Fibroblast of the aortic adventitia (primary cell): Measurements from ENCODE around the gene AOPEP. TPM values are rescaled to one million over a fixed set of nuclear protein-coding genes. Genes with fewer than 3 reads are reported as not detected.

Experiments
- DNase-seq: peaks from one replicate; pipeline ENCODE4 v3.0.0-alpha.2; 2010; ENCODE audit warnings: low read depth
- H3K4me3 ChIP-seq: 2 replicates; pipeline ENCODE4 v1.5.1; 2011; ENCODE audit warnings: low read depth, mild to moderate bottlenecking, control low read depth, low read length, moderate library complexity
- total RNA-seq: library from RNA; depleted of rRNA; stranded (reverse); fragments of >200 nt; gene quantifications from 2 replicates; pipeline ENCODE4 v1.2.3, GENCODE V29; 2012; ENCODE audit warnings: low replicate concordance
- TF ChIP-seq, protein P1 (sequence below): IDR thresholded peaks from 2 replicates; pipeline ENCODE4 v1.5.1; 2011; ENCODE audit warnings: mild to moderate bottlenecking, low read length, control low read depth, inconsistent platforms; ENCODE audit not compliant: insufficient read depth

The AOPEP gene
- total RNA-seq, 1 donor: 39.7 TPM

DNA sequence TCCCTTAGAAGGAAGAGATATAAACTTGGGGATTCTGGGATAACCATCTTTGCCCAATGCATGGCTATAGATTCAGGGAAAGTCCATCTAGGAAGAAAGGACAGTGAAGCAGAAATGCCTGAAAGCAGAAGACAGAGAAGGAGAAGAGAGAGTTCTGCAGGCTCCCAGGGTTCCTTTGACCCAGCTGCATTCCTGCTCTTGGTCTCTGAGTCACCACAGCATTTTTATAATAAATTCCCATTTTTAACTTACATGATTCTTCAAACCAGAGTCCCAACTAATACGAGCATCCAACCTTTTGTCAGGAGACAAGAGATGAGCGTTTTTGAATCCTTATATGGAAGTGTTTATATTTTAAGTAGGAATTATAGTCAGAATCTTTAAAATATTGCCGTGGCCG lies 12.0 kb upstream of the AOPEP start:
- no peak overlapping the region for H3K4me3 ChIP-seq
- TF ChIP-seq, protein P1, sequence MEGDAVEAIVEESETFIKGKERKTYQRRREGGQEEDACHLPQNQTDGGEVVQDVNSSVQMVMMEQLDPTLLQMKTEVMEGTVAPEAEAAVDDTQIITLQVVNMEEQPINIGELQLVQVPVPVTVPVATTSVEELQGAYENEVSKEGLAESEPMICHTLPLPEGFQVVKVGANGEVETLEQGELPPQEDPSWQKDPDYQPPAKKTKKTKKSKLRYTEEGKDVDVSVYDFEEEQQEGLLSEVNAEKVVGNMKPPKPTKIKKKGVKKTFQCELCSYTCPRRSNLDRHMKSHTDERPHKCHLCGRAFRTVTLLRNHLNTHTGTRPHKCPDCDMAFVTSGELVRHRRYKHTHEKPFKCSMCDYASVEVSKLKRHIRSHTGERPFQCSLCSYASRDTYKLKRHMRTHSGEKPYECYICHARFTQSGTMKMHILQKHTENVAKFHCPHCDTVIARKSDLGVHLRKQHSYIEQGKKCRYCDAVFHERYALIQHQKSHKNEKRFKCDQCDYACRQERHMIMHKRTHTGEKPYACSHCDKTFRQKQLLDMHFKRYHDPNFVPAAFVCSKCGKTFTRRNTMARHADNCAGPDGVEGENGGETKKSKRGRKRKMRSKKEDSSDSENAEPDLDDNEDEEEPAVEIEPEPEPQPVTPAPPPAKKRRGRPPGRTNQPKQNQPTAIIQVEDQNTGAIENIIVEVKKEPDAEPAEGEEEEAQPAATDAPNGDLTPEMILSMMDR: no peak
- DNase-seq: no peak

DNA sequence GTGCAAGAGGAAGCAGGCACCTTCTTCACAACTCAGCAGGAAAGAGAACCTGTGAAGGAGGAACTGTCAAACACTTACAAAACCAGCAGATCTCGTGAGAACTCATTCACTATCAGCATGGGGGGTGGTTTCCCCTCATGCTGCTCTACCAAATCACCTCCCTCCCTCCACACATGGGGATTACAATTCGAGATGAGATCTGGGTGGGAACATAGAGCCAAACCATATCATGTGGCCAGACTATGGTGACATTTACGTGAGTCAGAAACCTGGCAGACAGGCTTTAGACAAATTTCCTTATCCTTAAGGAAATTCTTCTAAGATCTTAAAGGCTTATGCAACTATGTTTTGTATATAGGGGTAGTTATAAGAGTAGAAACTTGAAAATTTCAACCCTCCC lies 8.7 kb upstream of the AOPEP start:
- peak; percentile 85 for DNase-seq
- TF ChIP-seq, protein P1: no peak
- H3K4me3 ChIP-seq: no peak overlapping the region

GRCh38 chr9:94718936-94719335 lies 7.6 kb upstream of the AOPEP start:
- TF ChIP-seq, protein P1: no peak
- no peak for DNase-seq
- no peak overlapping the region for H3K4me3 ChIP-seq

DNA sequence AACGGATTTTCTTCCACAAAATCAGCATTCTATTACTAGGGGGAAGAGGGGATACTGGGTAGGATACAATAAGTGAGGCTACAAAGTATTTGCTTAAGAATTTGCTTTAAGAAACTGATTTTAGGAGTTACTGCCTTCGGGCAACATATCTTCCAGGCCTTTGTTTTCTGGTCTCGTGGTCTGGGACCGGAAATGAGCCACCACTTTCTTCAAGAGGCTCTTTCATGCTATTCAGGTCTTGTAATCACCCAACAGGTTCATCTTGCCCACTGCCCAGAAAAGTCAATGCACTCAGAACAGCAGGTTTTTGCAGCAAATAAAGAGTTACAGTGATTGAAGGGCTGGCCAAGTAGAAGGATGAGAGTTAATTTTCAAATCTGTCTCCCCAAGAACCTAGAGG lies 6.6 kb upstream of the AOPEP start:
- H3K4me3 ChIP-seq: no peak overlapping the region
- DNase-seq: no peak
- TF ChIP-seq, protein P1: no peak

DNA sequence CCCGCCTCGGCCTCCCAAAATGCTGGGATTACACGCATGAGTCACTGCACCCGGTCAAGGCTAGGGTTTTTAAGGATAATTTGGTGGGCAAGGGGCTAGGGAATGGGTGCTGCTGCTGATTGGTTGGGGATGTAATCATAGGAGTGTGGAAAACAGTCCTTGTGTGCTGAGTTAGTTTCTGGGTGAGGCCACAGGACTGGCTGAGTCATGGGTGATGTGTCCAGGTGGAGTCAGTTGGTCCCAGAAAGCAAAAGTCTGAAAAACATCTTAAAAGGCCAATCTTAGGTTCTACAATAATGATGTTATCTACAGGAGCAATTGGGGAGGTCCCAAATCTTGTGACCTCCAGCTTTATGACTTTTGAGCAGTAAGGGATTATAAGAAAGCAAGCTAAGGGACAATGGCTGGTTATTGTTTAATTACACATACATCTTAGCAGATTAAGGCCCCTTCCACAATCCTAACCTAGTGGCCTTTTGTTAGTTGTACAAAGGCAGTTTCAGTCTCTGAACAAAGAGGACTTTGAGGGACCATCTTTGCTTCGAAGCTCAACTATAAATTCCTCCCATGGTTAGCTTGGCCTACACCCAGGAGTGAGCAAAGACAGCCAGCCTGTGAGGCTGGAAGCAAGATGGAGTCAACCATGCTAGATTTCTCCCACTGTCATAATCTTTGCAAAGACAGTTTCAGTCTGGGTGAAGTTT lies 5.5 kb upstream of the AOPEP start:
- H3K4me3 ChIP-seq: no peak overlapping the region
- DNase-seq: no peak
- TF ChIP-seq, protein P1: no peak

GRCh38 chr9:94721754-94722153 lies 4.7 kb upstream of the AOPEP start:
- DNase-seq: no peak

More at GRCh38 chr9:94721754-94722153, 4.7 kb upstream of the AOPEP start:
- TF ChIP-seq, protein P1: no peak
- H3K4me3 ChIP-seq: no peak overlapping the region
